ENCODE data around the gene PRRT3. TPM values are rescaled to one million over a fixed set of nuclear protein-coding genes. Genes with fewer than 3 reads are reported as not detected.

The PRRT3 gene
- total and polyA plus RNA-seq, 2 of the 4 experiments (the other 2 are of a cell fraction) = 0.72 to 4.2 TPM

DNA sequence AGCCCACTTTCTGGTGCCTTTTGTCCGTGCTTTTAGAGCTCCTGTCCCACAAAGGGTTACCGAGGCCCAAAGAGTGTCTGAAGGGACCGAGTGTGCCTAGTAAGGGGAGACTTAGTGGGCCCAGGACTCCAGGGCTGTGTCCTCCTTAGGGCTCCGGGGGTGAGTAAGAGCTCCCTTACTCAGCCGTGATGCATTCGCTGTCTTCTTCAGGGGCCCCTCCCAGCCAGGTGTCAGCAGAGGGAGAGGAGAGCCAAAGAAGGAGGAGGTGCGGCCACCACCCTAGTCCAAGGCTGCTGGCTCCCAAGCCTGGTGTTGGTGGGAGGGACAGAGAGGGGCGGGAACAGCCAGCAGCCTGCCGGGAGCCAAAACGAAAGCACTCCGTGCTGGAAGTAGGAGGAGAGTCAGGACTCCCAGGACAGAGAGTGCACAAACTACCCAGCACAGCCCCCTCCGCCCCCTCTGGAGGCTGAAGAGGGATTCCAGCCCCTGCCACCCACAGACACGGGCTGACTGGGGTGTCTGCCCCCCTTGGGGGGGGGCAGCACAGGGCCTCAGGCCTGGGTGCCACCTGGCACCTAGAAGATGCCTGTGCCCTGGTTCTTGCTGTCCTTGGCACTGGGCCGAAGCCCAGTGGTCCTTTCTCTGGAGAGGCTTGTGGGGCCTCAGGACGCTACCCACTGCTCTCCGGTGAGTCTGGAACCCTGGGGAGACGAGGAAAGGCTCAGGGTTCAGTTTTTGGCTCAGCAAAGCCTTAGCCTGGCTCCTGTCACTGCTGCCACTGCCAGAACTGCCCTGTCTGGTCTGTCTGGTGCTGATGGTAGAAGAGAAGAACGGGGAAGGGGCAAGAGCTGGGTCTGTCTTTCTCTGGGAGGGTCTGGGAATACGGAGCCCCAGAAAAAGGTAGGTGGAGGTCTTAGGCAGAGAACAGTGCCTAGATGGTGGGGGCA lies 35.2 kb downstream of the PRRT3 start, which contains the start of gene IL17RC:
IL17RC (plus strand) TSS at position 365 of the 947 bp plus-strand sequence; CDS start at position 583, 218 bp downstream.
- H3K4ac ChIP-seq (ENCODE audit: low read depth, low read length) = peak within 1 kb of the TSS; percentile 96
- H3K4me2 ChIP-seq (ENCODE audit: low read depth, low read length) = peak within 1 kb of the TSS; percentile 94
- H3K79me1 ChIP-seq (ENCODE audit: low read depth in 1 of 2, low read length in 2 of 2) = peaks cover 7 to 38% of the 10 kb centered on the region in 2 experiments; a peak in 3 of 4 replicates
- no peaks in the 10 kb centered on the region for H3K9me3 ChIP-seq (ENCODE audit: control insufficient read depth, insufficient read depth, low read length)
- ChIA-PET POLR2A (ENCODE audit: unreplicated experiment) (no interaction called here), CTCF (interaction anchor here (0.6 kb wide), 1 partner anchor 335 kb away, joined by 6 read pairs; no protein-coding TSS in a partner anchor)
- peak within 1 kb of the TSS; percentile 96 for H3K23ac ChIP-seq (ENCODE audit: low read depth, low read length)
- peak within 1 kb of the TSS; percentile 48; the same call in 1 of the 2 replicates for H3K56ac ChIP-seq (ENCODE audit: extremely low read depth, insufficient read depth, low read length)
- H4K8ac ChIP-seq (ENCODE audit: low read depth in 2 of 2, low read length in 2 of 2) = peak within 1 kb of the TSS; percentile 73 to 98
- 0 out of 2 replicates have a peak, but pooled peaks have one; percentile 32 for TF ChIP-seq MXI1 (IDR thresholded peaks at IDR 0.05; ENCODE audit: borderline replicate concordance, low read depth, low read length)
- TF ChIP-seq, protein P1, sequence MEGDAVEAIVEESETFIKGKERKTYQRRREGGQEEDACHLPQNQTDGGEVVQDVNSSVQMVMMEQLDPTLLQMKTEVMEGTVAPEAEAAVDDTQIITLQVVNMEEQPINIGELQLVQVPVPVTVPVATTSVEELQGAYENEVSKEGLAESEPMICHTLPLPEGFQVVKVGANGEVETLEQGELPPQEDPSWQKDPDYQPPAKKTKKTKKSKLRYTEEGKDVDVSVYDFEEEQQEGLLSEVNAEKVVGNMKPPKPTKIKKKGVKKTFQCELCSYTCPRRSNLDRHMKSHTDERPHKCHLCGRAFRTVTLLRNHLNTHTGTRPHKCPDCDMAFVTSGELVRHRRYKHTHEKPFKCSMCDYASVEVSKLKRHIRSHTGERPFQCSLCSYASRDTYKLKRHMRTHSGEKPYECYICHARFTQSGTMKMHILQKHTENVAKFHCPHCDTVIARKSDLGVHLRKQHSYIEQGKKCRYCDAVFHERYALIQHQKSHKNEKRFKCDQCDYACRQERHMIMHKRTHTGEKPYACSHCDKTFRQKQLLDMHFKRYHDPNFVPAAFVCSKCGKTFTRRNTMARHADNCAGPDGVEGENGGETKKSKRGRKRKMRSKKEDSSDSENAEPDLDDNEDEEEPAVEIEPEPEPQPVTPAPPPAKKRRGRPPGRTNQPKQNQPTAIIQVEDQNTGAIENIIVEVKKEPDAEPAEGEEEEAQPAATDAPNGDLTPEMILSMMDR (conservative IDR thresholded peaks at IDR 0.05; ENCODE audit: low read depth, low read length) = no peak
- peak within 1 kb of the TSS; percentile 96; the same call in 1 of the 2 replicates for H2AK5ac ChIP-seq (ENCODE audit: low read depth, low read length)
- BruUV-seq (replicated peaks) = TSS peak; percentile 68
- no peaks in the 10 kb centered on the region for H3K27me3 ChIP-seq (ENCODE audit: control insufficient read depth, insufficient read depth, low read length)
- H4K20me1 ChIP-seq (ENCODE audit: insufficient read depth, low read length) = no peaks in the 10 kb centered on the region
- peak within 1 kb of the TSS; percentile 84 for H2BK5ac ChIP-seq (ENCODE audit: low read depth, low read length, poor library complexity, severe bottlenecking)
- peak within 1 kb of the TSS; percentile 79 for H3K9ac ChIP-seq (ENCODE audit: low read depth, low read length)
- H3K36me3 ChIP-seq (ENCODE audit: control insufficient read depth, insufficient read depth, low read length) = peaks cover 2% of the 10 kb centered on the region; the same call in 1 of the 2 replicates
- peak within 1 kb of the TSS; percentile 93 for H2BK120ac ChIP-seq (ENCODE audit: low read depth, low read length)
- H3K4me1 ChIP-seq (ENCODE audit: control insufficient read depth, insufficient read depth, low read length) = peaks cover 32% of the 10 kb centered on the region
- H3K18ac ChIP-seq (ENCODE audit: low read depth, low read length) = peak within 1 kb of the TSS; percentile 82
- WGBS, 2 experiments (ENCODE audit: extremely low coverage in 2 of 2, insufficient read length in 1 of 2) = 19% methylated on average over 3 of the region's 19 CpGs; no CpG with 5 or more reads in 1 of the 2 experiments
- H2BK20ac ChIP-seq (ENCODE audit: low read depth, low read length) = peak within 1 kb of the TSS; percentile 61
- H3K9me1 ChIP-seq (ENCODE audit: insufficient read depth, low read length) = peaks cover 11% of the 10 kb centered on the region
- H2AK9ac ChIP-seq (replicated peaks; ENCODE audit: low read depth, low read length, poor library complexity) = peak within 1 kb of the TSS; percentile 96
- H3K27ac ChIP-seq (ENCODE audit: insufficient read depth, low read length) = peak within 1 kb of the TSS; percentile 89
- in situ Hi-C loops (cut with MboI; ENCODE audit: low sequenced_read_pairs) = no loop called here
- DNase-seq = peak; percentile 84
- peak within 1 kb of the TSS; percentile 70; the same call in 2 of the 3 replicates for H2BK15ac ChIP-seq (ENCODE audit: low read depth, low read length)
- dilution Hi-C loops (cut with HindIII; ENCODE audit: low sequenced_read_pairs, unreplicated experiment) = no loop called here
- H3K4me3 ChIP-seq (ENCODE audit: insufficient read depth, low read depth, low read length) = peak within 1 kb of the TSS; percentile 49
- H4K91ac ChIP-seq (ENCODE audit: insufficient read depth, low read depth, low read length) = peak within 1 kb of the TSS; percentile 56
- H2AFZ ChIP-seq (replicated peaks; ENCODE audit: low read length, poor library complexity) = peak within 1 kb of the TSS; percentile 99
- intact Hi-C loops (cut with micrococcal nuclease) = loop anchor here (5.0 kb wide), 1 partner anchor 200 kb away; no protein-coding TSS in a partner anchor
- ATAC-seq (ENCODE audit: low read depth) = peak; percentile 84
- peak within 1 kb of the TSS; percentile 95 for H3K14ac ChIP-seq (replicated peaks; ENCODE audit: low read depth, low read length)
- H4K5ac ChIP-seq (ENCODE audit: low read depth, low read length) = peak within 1 kb of the TSS; percentile 94
